HepG2 (cell line): ENCODE results near the gene GATAD2B. TPM values are rescaled to one million over a fixed set of nuclear protein-coding genes. Genes with fewer than 3 reads are reported as not detected.
A peak's percentile ranks its signal among the peaks of the same experiment; 100 is the strongest.

Experiments
- ATF2 ChIP-seq: sonication (generic); formaldehyde crosslinking; IDR thresholded peaks from 2 replicates; pipeline ENCODE4 v1.4.0; 2020; ENCODE audit warnings: missing genetic modification reagents
- IRF9 ChIP-seq: sonication (generic); formaldehyde crosslinking; IDR thresholded peaks from 2 replicates; pipeline ENCODE4 v1.8.0; 2022; ENCODE audit warnings: missing genetic modification reagents, mild to moderate bottlenecking, borderline replicate concordance
- JARID2 ChIP-seq: sonication (generic); formaldehyde crosslinking; IDR thresholded peaks from 2 replicates; pipeline ENCODE4 v1.8.1; 2023; ENCODE audit warnings: missing genetic modification reagents, inconsistent platforms; ENCODE audit not compliant: insufficient replicate concordance
- KLF6 ChIP-seq: IDR thresholded peaks from 2 replicates; pipeline ENCODE4 v1.8.0; 2016; ENCODE audit warnings: missing biosample characterization, missing genetic modification reagents
- MLLT10 ChIP-seq: sonication (generic); formaldehyde crosslinking; IDR thresholded peaks from 2 replicates; pipeline ENCODE4 v1.4.0; 2020; ENCODE audit warnings: missing genetic modification reagents
- PATZ1 ChIP-seq: sonication (generic); formaldehyde crosslinking; IDR thresholded peaks from 2 replicates; pipeline ENCODE4 v1.4.0; 2020; ENCODE audit warnings: missing genetic modification reagents
- PCBP2 ChIP-seq: fragments of 200-400 bp; formaldehyde crosslinking; optimal IDR thresholded peaks from 2 replicates; pipeline ENCODE3; 2018; ENCODE audit warnings: low read length, low read depth; ENCODE audit not compliant: poor library complexity, severe bottlenecking
- POLR2AphosphoS5 ChIP-seq: IDR thresholded peaks from 2 replicates; pipeline ENCODE4 v1.6.1; 2012; ENCODE audit warnings: low read depth, low read length
- SATB2 ChIP-seq: sonication (generic); formaldehyde crosslinking; IDR thresholded peaks from 2 replicates; pipeline ENCODE4 v1.5.0; 2020; ENCODE audit warnings: missing genetic modification reagents
- TRIM24 ChIP-seq: sonication (generic); formaldehyde crosslinking; IDR thresholded peaks from 2 replicates; pipeline ENCODE4 v1.8.0; 2022; ENCODE audit warnings: mild to moderate bottlenecking, missing genetic modification reagents
- WIZ ChIP-seq: sonication (generic); formaldehyde crosslinking; IDR thresholded peaks from 2 replicates; pipeline ENCODE4 v1.5.1; 2020; ENCODE audit warnings: mild to moderate bottlenecking, missing genetic modification reagents
- ZBTB7A ChIP-seq: sonication (generic); formaldehyde crosslinking; IDR thresholded peaks from 2 replicates; pipeline ENCODE4 v1.8.0; 2022; ENCODE audit warnings: mild to moderate bottlenecking, missing genetic modification reagents
- ZC3H13 ChIP-seq: sonication (generic); formaldehyde crosslinking; IDR thresholded peaks from 2 replicates; pipeline ENCODE4 v1.8.1; 2023; ENCODE audit warnings: mild to moderate bottlenecking, missing genetic modification reagents, moderate library complexity
- ZNF235 ChIP-seq: sonication (generic); formaldehyde crosslinking; IDR thresholded peaks from 2 replicates; pipeline ENCODE4 v1.8.1; 2023; ENCODE audit warnings: mild to moderate bottlenecking, missing genetic modification reagents, borderline replicate concordance
- ZNF263 ChIP-seq: sonication (generic); formaldehyde crosslinking; IDR thresholded peaks from 2 replicates; pipeline ENCODE4 v1.4.0; 2020; ENCODE audit warnings: missing genetic modification reagents
- ZNF343 ChIP-seq: sonication (generic); formaldehyde crosslinking; IDR thresholded peaks from 2 replicates; pipeline ENCODE4 v1.4.0; 2020; ENCODE audit warnings: mild to moderate bottlenecking, missing genetic modification reagents
- ZNF414 ChIP-seq: sonication (generic); formaldehyde crosslinking; IDR thresholded peaks from 2 replicates; pipeline ENCODE4 v1.5.0; 2020; ENCODE audit warnings: missing genetic modification reagents
- ZNF496 ChIP-seq: sonication (generic); formaldehyde crosslinking; IDR thresholded peaks from 2 replicates; pipeline ENCODE4 v1.8.1; 2023; ENCODE audit warnings: mild to moderate bottlenecking, moderate library complexity, missing genetic modification reagents; ENCODE audit not compliant: insufficient replicate concordance
- ZNF567 ChIP-seq: sonication (generic); formaldehyde crosslinking; IDR thresholded peaks from 2 replicates; pipeline ENCODE4 v1.8.1; 2023; ENCODE audit warnings: mild to moderate bottlenecking, missing genetic modification reagents, borderline replicate concordance
- ZNF577 ChIP-seq: sonication (generic); formaldehyde crosslinking; IDR thresholded peaks from 2 replicates; pipeline ENCODE4 v1.4.0; 2020; ENCODE audit warnings: mild to moderate bottlenecking, low read depth, missing genetic modification reagents, borderline replicate concordance
- ZNF883 ChIP-seq: sonication (generic); formaldehyde crosslinking; IDR thresholded peaks from 2 replicates; pipeline ENCODE4 v1.5.1; 2020; ENCODE audit warnings: mild to moderate bottlenecking, missing genetic modification reagents; ENCODE audit errors: not compliant biosample characterization
- polyA plus RNA-seq, 8 experiments: library from polyadenylated mRNA; depleted of rRNA in 3 of 8; stranded (reverse) in 7 of 8; unstranded in 1 of 8; fragments of >200 nt; fragmentation: Illumina TruSeq in 4 of 8; extraction: Trizol in 4 of 8; gene quantifications; 2 replicates each; pipeline versions ENCODE4 v1.2.1 to v1.2.3, GENCODE V29; 2011 to 2016; ENCODE audit warnings: low read depth in 4 of 8, missing spikeins in 1 of 8, mixed read lengths in 1 of 8; ENCODE audit not compliant: insufficient read depth in 1 of 8
- total RNA-seq, 5 experiments: library from RNA; depleted of rRNA; stranded (reverse); fragments of >200 nt; fragmentation: Illumina TruSeq; extraction: Trizol; gene quantifications; 2 replicates each; pipeline ENCODE4 v1.2.3, GENCODE V29; 2016; ENCODE audit warnings: low read depth in 1 of 5
- TF ChIP-seq, protein P1 (sequence below): sonication (generic); formaldehyde crosslinking; IDR thresholded peaks from 2 replicates; pipeline ENCODE4 v1.5.0; 2020; ENCODE audit warnings: mild to moderate bottlenecking, missing genetic modification reagents, moderate library complexity

GATAD2B gene
- total and polyA plus RNA-seq, 2 of the 13 experiments (the other 11 are each of a cell fraction or from before 2014, with no cell fraction given), result 3.2 to 5.2 TPM

DNA sequence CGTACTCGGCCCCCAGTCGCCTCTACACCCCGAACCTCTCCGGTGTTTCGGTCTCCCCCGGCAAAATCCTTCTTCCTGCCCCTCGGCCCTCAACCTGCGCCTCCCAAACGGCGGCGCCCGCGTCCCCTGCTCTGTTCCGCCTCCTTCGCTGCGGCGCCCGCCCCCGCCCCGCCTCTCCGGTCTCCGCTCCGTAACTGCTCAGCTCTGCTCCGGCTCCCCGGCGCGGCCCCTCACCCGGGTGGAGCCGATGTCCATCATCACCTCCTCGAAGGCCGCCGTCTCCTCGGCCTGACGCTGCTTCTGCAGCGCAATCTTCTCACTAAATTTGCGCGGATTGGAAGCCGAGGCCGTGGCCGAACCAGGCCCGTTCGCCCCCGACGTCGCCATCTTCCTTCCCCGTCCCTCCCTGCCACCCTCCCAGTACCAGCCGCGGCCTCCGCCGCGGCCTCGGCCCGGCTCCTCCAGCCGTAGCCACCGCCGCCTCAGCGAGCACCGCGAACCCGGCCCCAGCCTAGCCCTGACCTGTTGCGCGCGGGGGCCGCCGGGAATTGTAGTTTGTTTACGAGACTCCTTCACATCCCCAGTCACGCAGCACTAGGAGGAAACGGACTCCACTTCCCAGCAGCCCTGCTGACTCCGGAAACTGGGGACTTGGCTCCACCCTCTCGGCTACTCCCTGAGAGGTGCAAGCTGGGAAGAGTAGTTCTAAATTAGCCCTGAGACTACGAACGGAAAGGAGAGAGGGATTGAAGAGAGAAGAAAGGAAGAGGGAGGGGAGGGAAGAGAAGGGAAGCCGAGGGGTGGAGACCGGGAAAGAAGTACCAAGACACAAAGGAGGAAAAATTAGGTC, 35.6 kb upstream of the GATAD2B start, which contains the start of gene CRTC2 (continued):
- TF ChIP-seq ZNF263 (CRISPR knock-in tag), result no peak
- peak; percentile 60; the same call in 1 of the 2 replicates for TF ChIP-seq ZNF235 (CRISPR knock-in tag)
- no peak for TF ChIP-seq MLLT10 (CRISPR knock-in tag)
- 0 out of 2 replicates have a peak, but pooled peaks have one; percentile 36 for TF ChIP-seq SATB2 (CRISPR knock-in tag)
- TF ChIP-seq ZNF577, result no peak
- peak; percentile 81 for TF ChIP-seq ATF2 (CRISPR knock-in tag)
- peak; percentile 47; the same call in 1 of the 2 replicates for TF ChIP-seq WIZ (CRISPR knock-in tag)
- TF ChIP-seq TRIM24 (CRISPR knock-in tag), result no peak
- TF ChIP-seq ZBTB7A (CRISPR knock-in tag), result no peak
- no peak for TF ChIP-seq ZNF343 (CRISPR knock-in tag)
- TF ChIP-seq ZNF496, result no peak
- TF ChIP-seq, protein P1, sequence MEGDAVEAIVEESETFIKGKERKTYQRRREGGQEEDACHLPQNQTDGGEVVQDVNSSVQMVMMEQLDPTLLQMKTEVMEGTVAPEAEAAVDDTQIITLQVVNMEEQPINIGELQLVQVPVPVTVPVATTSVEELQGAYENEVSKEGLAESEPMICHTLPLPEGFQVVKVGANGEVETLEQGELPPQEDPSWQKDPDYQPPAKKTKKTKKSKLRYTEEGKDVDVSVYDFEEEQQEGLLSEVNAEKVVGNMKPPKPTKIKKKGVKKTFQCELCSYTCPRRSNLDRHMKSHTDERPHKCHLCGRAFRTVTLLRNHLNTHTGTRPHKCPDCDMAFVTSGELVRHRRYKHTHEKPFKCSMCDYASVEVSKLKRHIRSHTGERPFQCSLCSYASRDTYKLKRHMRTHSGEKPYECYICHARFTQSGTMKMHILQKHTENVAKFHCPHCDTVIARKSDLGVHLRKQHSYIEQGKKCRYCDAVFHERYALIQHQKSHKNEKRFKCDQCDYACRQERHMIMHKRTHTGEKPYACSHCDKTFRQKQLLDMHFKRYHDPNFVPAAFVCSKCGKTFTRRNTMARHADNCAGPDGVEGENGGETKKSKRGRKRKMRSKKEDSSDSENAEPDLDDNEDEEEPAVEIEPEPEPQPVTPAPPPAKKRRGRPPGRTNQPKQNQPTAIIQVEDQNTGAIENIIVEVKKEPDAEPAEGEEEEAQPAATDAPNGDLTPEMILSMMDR, result peak; percentile 40; the same call in 1 of the 2 replicates
- TF ChIP-seq ZC3H13 (CRISPR knock-in tag), result peak; percentile 87; the same call in 1 of the 2 replicates
- TF ChIP-seq IRF9 (CRISPR knock-in tag), result peak; percentile 85; the same call in 1 of the 2 replicates
- no peak for TF ChIP-seq ZNF883 (CRISPR knock-in tag)
- TF ChIP-seq POLR2AphosphoS5, result peak; percentile 71
- TF ChIP-seq KLF6, result peak; percentile 64; the same call in 1 of the 2 replicates
- TF ChIP-seq PATZ1 (CRISPR knock-in tag), result no peak; the same call in 1 of the 2 replicates
- no peak for TF ChIP-seq ZNF567 (CRISPR knock-in tag)
- TF ChIP-seq JARID2 (CRISPR knock-in tag), result no peak
- no peak; the same call in none of the 2 replicates for TF ChIP-seq ZNF414 (CRISPR knock-in tag)
- TF ChIP-seq PCBP2, result peak; percentile 35
